Lower leg skin (tissue), 3 donors: ENCODE results near the gene BMAL1.

Source experiments
- CTCF ChIP-seq, 3 donors: fragments of 450-650 bp; IDR thresholded peaks; one replicate each; pipeline ENCODE4 v1.5.1; 2016; ENCODE audit warnings: antibody characterized with exemption in 3 of 3, mild to moderate bottlenecking in 3 of 3, moderate library complexity in 2 of 3
- POLR2A ChIP-seq, 2 donors: fragments of 450-650 bp; IDR thresholded peaks; one replicate each; pipeline ENCODE4 v1.6.1; 2016 to 2017; ENCODE audit warnings: antibody characterized with exemption in 2 of 2, mild to moderate bottlenecking in 1 of 2, moderate library complexity in 1 of 2

- TF ChIP-seq CTCF (IDR thresholded peaks at IDR 0.05) (no peak), POLR2A (IDR thresholded peaks at IDR 0.05) (no peak)
Measured at GRCh38 chr11:13259374-13259773, 18.2 kb upstream of the BMAL1 start.
